NCI-H69 (cell line): ENCODE measurements around the gene RUNX1.

Experiments
- DNase-seq: peaks from one replicate; lab custom pipeline; 2025; lab: John Stamatoyannopoulos, UW

The RUNX1 gene

GRCh38 chr21:34992736-34993398 lies 56.2 kb downstream of the RUNX1 start:
- DNase-seq = no peak

- no peak for DNase-seq
These were observed 56.9 kb downstream of the RUNX1 start for GRCh38 chr21:34992180-34992579.

DNA sequence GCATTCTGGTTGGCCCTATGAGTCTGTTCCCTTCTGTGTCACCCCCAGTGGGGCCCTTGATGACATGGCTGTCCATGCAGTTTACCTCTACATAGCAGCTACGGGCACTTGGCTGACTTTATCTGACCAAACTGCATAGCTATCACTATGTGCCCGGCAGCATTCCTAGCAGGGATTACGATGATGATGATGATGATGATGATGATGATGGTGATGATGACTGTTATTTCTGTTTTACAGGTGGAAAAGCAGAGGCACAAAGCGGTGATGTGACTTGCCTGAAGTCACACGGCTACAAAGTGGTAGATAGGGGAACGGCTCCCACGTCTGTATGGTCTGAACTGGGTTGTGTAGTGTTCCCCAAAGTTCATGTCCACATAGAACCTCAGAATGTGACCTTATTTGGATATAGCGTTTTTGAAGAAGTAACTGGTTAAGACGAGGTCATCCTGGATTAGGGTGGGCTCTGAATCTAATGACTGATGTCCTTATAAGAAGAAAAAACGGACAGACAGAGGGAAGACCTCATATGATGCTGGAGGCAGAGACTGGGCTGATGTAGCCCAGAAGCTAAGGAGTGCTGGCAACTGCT lies 57.6 kb downstream of the RUNX1 start:
- no peak for DNase-seq

GRCh38 chr21:34990842-34991241 lies 58.3 kb downstream of the RUNX1 start:
- DNase-seq = no peak

- no peak for DNase-seq
These were observed 59.6 kb downstream of the RUNX1 start for GRCh38 chr21:34989337-34990151.

GRCh38 chr21:34988625-34989024 lies 60.5 kb downstream of the RUNX1 start:
- no peak for DNase-seq

GRCh38 chr21:34988139-34988538 lies 61.0 kb downstream of the RUNX1 start:
- no peak for DNase-seq

DNA sequence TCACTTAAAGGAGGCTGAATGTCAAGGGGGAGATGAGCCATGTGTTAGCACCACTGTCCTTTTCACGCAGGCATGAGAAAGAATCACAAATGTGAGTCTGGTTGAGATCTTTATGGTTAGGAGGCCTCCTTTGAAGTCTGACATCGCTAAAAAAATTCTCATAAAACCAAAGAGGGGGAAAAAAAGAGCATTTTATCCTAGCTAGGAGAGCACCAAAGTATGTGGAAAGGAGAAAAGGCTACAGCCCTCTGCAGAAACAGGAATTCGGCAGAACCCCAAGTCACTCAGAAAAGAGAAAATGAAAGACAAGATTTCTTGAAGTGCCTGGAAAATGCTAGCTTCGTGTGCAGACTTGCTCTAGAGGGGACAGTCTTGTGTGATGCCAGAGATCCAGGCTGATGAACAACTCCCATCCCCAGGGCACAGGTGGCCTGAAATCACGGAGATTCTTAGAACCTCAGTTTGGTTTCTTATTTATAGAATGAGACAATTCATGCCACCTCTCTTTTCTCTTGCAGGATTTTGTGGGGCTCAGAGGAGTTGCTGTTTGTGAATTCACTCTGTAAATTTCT lies 61.5 kb downstream of the RUNX1 start:
- no peak for DNase-seq

GRCh38 chr21:34986561-34987500 lies 62.3 kb downstream of the RUNX1 start:
- DNase-seq = no peak

GRCh38 chr21:34984356-34985058 lies 64.6 kb downstream of the RUNX1 start:
- DNase-seq = no peak

GRCh38 chr21:34983680-34984086 lies 65.4 kb downstream of the RUNX1 start:
- no peak for DNase-seq

DNA sequence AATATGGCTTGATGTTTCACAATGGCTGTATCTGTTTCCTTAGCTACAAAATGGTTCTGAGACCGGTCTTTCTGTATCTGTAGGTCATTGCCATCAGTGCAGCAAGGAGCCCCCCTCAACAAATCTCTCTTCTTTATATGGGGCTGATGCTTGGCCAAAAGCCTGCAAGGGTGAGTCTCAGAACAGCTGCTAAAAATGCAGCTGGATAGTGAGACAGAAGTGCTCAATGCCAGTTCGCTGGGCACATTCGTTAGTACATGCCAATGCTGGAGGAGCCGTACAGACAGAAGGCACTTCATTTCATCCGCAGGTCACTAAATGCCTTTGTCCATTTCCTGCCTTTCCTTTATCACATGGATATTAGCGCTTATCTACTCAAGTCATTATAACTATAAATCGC lies 67.3 kb downstream of the RUNX1 start:
- no peak for DNase-seq

DNA sequence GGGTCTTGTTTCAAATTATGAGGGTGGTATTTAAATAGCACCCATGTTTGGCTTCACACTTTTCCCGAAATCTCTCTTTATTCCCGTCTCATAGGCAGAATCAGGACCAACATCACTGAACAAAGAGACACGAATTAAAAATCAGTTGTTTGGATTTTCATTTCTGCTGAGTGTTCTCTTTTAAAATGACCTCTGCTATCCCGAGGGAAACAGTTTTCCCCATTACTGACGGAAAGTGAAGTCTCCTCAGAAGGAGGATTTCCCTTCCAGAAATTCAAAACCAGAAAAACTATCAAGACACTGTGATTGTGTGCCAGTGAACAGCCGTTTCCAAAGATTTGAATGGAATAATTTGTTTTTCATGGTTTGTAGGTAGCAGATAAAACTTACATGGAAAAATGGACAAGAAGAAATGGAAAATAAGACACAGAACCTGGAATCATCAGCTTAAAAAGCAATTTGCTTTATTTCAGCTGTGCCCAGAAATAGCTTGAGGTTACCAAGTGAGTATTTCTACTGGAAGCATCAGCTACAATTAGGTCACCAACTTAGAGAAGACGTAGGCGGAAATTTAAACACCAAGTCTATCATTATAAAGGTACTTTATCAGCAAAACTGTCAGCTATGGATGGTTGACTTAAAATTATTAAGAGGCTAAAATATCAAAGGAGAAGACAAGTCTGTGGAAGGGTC lies 68.5 kb downstream of the RUNX1 start:
- no peak for DNase-seq

DNA sequence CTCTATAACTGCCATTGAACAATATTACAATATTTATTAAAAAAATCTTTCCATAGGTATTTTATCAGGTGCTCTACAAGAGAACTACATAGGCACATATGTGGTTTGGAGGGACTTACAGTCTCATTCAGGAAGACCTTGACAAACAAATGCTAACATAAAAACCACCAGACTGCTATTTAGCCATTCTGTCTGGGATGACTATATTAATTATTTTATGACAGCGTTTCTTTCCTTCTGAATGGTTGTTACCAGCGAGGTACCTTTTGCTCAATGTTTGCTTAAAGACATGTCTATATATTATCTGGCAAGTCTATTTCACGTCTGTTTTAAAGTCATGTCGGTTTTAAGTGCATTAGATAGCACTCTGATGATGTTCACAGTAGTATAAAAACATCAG lies 69.7 kb downstream of the RUNX1 start:
- DNase-seq = no peak

GRCh38 chr21:34977333-34977732 lies 71.8 kb downstream of the RUNX1 start:
- no peak for DNase-seq

GRCh38 chr21:34974162-34974981 lies 74.7 kb downstream of the RUNX1 start:
- DNase-seq = no peak

DNA sequence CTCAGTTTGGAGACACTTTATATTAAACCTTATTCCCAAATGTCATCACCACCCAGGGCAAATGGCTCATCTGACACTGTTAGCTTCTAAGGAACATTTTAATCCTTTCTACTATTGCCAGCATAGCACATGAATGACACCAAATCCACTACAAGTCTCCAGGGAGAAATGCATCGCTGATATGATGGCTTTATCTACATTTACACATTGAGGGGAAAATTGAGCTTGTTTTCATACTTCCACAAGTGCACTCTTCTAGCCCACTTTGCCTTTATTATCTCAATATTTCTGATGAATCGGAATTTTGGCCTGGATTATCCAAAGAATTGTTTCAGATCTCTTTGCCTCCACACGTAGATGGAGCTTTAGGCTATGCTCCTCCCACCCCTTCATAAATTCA lies 75.4 kb downstream of the RUNX1 start:
- no peak for DNase-seq

GRCh38 chr21:34971656-34972055 lies 77.4 kb downstream of the RUNX1 start:
- no peak for DNase-seq

- DNase-seq = no peak
These were observed 78.5 kb downstream of the RUNX1 start for GRCh38 chr21:34970566-34970965.

- no peak for DNase-seq
These were observed 79.0 kb downstream of the RUNX1 start for GRCh38 chr21:34970167-34970500.
